AG10803 (cell line): Measurements from ENCODE around the gene NAA80.
A peak's percentile ranks its signal among the peaks of the same experiment; 100 is the strongest.

Experiments used
- DNase-seq: peaks from one replicate; pipeline ENCODE4 v3.0.0; 2010; ENCODE audit warnings: low read depth
- H3K4me3 ChIP-seq: 2 replicates; pipeline ENCODE4 v1.5.1; 2011; ENCODE audit warnings: mild to moderate bottlenecking, low read length, control low read depth
- TF ChIP-seq, protein P1 (sequence below): conservative IDR thresholded peaks from 2 replicates; pipeline ENCODE4 v1.5.1; 2011; ENCODE audit warnings: mild to moderate bottlenecking, low read length, control low read depth, inconsistent platforms

The NAA80 gene

DNA sequence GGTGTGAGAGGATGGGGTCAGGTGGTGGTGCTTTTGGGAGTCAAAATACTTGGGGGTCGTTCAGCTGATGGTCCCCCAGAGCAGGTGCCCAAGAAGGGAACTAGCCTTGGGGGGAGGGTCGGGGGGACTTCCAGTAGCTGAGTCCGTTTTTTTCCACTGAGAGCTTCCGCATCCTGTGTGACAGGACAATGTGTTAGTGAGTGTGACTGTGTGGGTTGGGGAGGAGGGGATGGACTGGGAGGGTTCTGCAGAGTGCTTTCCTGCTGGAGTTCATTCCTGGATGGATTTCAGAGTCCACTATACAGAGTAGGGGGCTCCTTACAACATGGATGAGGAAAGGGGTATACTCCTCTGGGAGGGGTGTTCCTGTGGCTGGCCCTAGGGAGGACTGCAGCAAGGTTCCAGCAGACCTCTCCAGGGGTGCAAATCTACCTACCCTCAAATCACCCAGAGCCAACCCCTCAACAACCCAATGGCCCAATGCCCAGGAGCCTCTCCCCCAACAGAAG lies 23.9 kb upstream of the NAA80 start:
- H3K4me3 ChIP-seq, result no peak overlapping the region

DNA sequence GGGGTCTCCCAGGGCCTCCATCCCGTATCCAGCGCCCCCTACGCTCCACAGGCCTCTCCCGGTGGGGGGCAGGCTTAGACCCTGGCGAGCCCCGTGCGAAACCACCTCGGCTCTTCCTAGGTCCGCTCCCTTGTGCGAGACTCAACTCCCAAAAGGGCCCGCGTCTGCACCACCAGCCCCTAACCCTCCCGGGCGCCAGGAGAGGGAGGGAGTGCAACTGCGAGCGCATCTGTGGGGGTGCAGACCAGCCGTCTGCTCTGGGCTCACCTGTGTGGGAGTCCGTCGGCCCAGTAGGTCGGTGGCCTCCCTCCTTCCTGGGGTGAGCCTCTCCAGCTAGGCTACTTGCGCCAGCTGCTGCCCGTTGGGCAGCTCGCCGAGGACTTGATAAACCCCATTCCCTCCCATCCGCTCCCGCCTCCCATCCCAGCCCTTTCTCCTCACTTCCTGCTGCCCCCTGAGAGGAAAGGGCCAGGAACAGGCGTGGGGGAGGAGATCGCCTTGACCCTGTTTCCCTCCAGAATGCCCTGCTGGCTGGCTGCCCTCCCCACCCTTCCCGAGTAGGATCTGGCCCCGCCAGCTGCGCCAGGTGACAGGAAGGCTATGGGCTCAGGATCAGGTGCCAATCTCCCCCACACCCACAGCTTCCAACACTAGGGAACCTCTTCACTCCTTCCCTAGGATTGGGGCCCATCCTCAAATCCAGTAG lies 23.3 kb upstream of the NAA80 start, which contains the start of gene HYAL2:
HYAL2 (minus strand) TSS at position 360 of the 706 bp plus-strand sequence. CDS start 2,256 bp downstream, outside the sequence.
- no peak for DNase-seq
- TF ChIP-seq, protein P1, sequence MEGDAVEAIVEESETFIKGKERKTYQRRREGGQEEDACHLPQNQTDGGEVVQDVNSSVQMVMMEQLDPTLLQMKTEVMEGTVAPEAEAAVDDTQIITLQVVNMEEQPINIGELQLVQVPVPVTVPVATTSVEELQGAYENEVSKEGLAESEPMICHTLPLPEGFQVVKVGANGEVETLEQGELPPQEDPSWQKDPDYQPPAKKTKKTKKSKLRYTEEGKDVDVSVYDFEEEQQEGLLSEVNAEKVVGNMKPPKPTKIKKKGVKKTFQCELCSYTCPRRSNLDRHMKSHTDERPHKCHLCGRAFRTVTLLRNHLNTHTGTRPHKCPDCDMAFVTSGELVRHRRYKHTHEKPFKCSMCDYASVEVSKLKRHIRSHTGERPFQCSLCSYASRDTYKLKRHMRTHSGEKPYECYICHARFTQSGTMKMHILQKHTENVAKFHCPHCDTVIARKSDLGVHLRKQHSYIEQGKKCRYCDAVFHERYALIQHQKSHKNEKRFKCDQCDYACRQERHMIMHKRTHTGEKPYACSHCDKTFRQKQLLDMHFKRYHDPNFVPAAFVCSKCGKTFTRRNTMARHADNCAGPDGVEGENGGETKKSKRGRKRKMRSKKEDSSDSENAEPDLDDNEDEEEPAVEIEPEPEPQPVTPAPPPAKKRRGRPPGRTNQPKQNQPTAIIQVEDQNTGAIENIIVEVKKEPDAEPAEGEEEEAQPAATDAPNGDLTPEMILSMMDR, result no peak
- H3K4me3 ChIP-seq, result peak within 1 kb of the TSS; percentile 71

More for the DNA sequence above, 23.9 kb upstream of the NAA80 start:
- TF ChIP-seq, protein P1, result no peak
- no peak for DNase-seq

DNA sequence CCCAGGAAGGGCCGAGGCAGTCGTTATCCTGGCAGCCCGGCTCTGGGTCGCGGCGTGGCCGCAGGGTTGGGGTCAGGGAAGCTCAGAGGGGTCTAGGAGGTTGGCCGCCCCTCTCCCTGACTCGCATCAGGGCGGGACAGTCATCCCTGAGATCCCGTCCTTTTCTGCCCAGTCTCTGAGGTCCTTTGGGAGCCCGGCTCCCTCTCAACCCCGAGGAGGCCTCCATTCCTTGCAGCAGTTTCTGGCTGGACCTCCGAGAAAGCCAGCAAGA lies 22.8 kb upstream of the NAA80 start:
- TF ChIP-seq, protein P1, result no peak
- DNase-seq, result no peak
- peak overlapping the region; percentile 71 for H3K4me3 ChIP-seq

DNA sequence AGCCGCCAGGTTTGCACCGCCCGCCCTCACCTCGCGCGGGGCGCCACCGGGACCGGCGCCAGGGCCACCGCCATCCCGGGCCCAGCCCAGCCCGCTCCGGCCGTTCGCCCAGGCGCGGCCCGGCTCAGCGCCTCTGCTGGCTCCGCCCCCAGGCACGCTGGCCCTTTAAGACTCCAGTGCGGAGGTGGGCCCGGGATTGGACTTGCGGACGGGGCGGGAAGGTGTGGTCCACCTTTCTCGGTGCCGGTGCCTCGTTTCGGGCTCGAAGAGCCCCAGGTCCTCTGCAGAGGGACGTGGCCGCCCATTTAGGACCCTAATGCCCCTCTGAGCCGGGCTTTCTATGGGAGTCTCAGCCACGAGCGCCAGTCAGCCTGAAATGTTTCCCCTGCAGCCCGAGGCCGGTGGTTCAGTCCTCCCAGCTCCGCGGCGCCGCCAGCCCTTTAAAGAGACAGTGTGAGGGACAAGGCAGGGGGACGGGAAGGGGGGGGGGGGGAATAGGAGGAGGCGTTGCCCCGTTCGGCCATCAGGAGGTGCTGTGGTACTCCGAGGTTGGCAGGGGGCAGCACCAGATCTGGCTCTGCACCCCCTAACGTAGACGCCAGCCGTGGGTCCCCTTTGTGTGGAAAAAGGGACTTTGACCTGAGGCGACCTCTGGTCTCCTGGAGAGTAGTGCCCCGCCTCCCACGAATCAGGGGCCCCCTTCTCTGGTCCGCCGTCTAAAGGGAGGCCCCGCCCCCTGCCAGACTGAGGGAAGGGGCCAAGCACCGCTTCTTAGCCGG lies 22.3 kb upstream of the NAA80 start:
- DNase-seq, result peak; percentile 84
- H3K4me3 ChIP-seq, result peak overlapping the region; percentile 71
- TF ChIP-seq, protein P1, result peak; percentile 42

DNA sequence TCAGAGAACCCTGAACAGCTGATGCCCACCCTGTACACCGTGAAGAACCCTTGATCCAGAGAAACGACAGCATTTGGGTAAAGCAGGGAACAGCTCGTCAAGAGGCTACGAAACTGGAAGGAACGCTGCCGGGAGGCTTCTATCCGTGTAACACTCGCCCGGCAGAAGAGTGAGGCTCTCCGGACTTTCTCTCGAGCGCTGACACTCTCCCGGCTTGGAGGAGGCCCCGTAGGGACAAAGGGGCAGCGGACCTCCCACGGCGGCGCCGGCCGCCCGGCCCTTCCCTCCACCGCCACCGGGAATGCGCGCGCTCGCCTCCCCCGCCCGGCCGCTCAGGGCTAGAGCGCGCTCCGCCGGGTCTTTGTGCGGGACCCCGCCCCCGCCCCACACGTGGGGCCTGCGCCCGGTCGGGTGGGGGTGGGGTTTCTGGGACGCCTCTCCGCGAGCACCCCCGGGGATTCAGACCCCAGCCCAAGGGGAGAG lies 21.7 kb upstream of the NAA80 start:
- peak overlapping the region; percentile 71 for H3K4me3 ChIP-seq
- TF ChIP-seq, protein P1, result no peak
- DNase-seq, result peak; percentile 50

DNA sequence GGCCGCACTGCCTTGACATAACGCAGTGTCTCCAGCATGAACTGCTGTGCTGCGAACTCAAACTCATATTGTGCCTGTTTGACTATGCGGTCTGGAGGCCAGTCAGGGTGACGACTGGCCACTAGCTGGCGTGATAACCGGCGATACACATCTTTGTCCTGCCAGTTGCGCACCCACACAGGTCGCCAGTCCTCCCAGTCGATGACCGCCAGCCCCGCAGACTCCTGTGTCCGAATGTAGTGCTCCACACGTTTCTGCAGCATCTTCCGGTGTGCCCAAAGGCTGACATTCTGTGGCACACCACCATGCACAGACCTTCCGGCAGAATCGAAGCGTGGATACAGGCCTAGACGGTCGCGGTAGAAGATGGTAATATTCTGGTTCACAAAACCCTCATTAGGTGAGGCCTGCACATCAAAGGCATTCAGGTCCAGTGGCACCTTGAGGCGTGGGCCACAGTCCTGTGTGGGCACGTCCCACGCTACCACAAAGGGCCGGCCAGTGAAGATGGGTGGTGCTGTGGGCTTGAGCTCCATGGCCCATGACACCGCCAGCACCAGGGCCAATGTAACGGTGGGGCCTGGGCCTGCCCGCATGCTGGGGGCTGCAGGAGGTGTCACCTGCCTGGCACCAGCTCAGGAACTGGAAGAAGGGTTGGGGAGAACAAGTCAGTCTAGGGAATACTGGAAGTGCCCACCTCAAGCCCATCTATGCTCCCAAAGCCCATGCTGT lies 20.9 kb upstream of the NAA80 start:
- peak overlapping the region; percentile 71 for H3K4me3 ChIP-seq
- TF ChIP-seq, protein P1, result no peak
- no peak for DNase-seq
